Dermis microvascular lymphatic vessel endothelial cell (primary cell): Measurements from ENCODE around the gene GUSB. TPM values are rescaled to one million over a fixed set of nuclear protein-coding genes. Genes with fewer than 3 reads are reported as not detected.
"Not testable (repeated sequence)": the region's sequence is repeated elsewhere in the genome, so short reads cannot be mapped to it uniquely, and the experiment has no call there.

ENCODE experiments used
- DNase-seq, 2 donors: peaks; one replicate each; pipeline versions ENCODE4 v3.0.0 to v3.0.0-alpha.2; 2010; ENCODE audit warnings: low read depth in 2 of 2
- total RNA-seq: library from RNA; depleted of rRNA; stranded (reverse); fragments of >200 nt; gene quantifications from 2 replicates; pipeline ENCODE4 v1.2.1, GENCODE V29; 2014

Gene GUSB
- total RNA-seq, 1 donor from 2014 or later, result 37.7 TPM

- no peak for DNase-seq
Measured at GRCh38 chr7:65975814-65976445, 6.1 kb downstream of the GUSB start.

GRCh38 chr7:65974876-65975275, 7.1 kb downstream of the GUSB start:
- DNase-seq, result no peak

GRCh38 chr7:65974191-65974801, 7.7 kb downstream of the GUSB start:
- DNase-seq, result no peak

- DNase-seq, result no peak
Measured at GRCh38 chr7:65972976-65973375, 9.0 kb downstream of the GUSB start.

GRCh38 chr7:65971021-65971420, 11.0 kb downstream of the GUSB start:
- no peak for DNase-seq

GRCh38 chr7:65968256-65969185, 13.5 kb downstream of the GUSB start:
- no peak for DNase-seq

GRCh38 chr7:65967361-65968155, 14.5 kb downstream of the GUSB start:
- no peak for DNase-seq

- DNase-seq, result no peak
Measured at GRCh38 chr7:65966146-65966545, 15.9 kb downstream of the GUSB start.

GRCh38 chr7:65964671-65965070, 17.3 kb downstream of the GUSB start:
- not testable (repeated sequence) for DNase-seq

- DNase-seq, result no peak
Measured at GRCh38 chr7:65962033-65962432, 20.0 kb downstream of the GUSB start.

- DNase-seq, result no peak
Measured at GRCh38 chr7:65960351-65961074, 21.5 kb downstream of the GUSB start.

- DNase-seq, result no peak
Measured at GRCh38 chr7:65955718-65956117, 26.3 kb downstream of the GUSB start.

GRCh38 chr7:65953890-65954450, 28.0 kb downstream of the GUSB start:
- no peak for DNase-seq

GRCh38 chr7:65953001-65953720, 28.9 kb downstream of the GUSB start:
- no peak for DNase-seq

GRCh38 chr7:65951837-65952578, 30.0 kb downstream of the GUSB start:
- DNase-seq, result peak in 1 of 2 donors; percentile 11

GRCh38 chr7:65946904-65947303, 35.1 kb downstream of the GUSB start:
- DNase-seq, result peak; percentile 63 to 68

GRCh38 chr7:65945787-65946186, 36.2 kb downstream of the GUSB start:
- not testable (repeated sequence) for DNase-seq

GRCh38 chr7:65938336-65938895, 43.6 kb downstream of the GUSB start:
- DNase-seq, result no peak

GRCh38 chr7:65937296-65937695, 44.7 kb downstream of the GUSB start:
- no peak for DNase-seq
